HG02759 (cell line): Measurements from ENCODE around the gene TOE1.
A peak's percentile ranks its signal among the peaks of the same experiment; 100 is the strongest.

Source experiments
- ATAC-seq: cut with Tn5 transposase; IDR thresholded peaks from one replicate; pipeline ENCODE4 v1.9.1; 2021; ENCODE audit warnings: mild to moderate bottlenecking, moderate library complexity; ENCODE audit not compliant: unreplicated experiment

The TOE1 gene

GRCh38 chr1:45326627-45327623 lies 13.0 kb upstream of the TOE1 start, which contains the start of gene HPDL:
TSS of gene HPDL (plus strand) at chr1:45326895. CDS start at chr1:45327149, 254 bp downstream.
- ATAC-seq = peak; percentile 71

- no peak for ATAC-seq
Measured at GRCh38 chr1:45327644-45328515, 12.1 kb upstream of the TOE1 start.

GRCh38 chr1:45328680-45329079 lies 11.3 kb upstream of the TOE1 start:
- no peak for ATAC-seq

DNA sequence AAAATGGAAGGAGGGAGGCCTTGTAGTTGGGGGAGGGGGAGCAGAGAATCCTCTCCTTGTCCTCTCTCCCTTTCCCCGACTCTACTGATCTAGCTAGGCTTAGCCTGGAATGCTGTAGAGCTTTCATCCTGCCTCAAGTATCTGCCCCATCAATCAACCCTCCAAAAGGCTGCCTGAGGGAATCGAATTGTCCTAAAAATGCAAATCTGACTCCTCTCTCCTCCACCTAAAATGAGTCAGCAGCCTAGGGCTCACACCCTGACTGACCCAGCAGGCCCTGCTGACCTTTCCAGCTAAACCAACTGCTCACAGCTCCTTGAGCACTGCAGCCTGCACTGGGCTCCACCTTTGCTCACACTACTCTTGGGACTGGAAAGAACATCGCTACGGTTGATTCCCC lies 10.5 kb upstream of the TOE1 start:
- no peak for ATAC-seq

DNA sequence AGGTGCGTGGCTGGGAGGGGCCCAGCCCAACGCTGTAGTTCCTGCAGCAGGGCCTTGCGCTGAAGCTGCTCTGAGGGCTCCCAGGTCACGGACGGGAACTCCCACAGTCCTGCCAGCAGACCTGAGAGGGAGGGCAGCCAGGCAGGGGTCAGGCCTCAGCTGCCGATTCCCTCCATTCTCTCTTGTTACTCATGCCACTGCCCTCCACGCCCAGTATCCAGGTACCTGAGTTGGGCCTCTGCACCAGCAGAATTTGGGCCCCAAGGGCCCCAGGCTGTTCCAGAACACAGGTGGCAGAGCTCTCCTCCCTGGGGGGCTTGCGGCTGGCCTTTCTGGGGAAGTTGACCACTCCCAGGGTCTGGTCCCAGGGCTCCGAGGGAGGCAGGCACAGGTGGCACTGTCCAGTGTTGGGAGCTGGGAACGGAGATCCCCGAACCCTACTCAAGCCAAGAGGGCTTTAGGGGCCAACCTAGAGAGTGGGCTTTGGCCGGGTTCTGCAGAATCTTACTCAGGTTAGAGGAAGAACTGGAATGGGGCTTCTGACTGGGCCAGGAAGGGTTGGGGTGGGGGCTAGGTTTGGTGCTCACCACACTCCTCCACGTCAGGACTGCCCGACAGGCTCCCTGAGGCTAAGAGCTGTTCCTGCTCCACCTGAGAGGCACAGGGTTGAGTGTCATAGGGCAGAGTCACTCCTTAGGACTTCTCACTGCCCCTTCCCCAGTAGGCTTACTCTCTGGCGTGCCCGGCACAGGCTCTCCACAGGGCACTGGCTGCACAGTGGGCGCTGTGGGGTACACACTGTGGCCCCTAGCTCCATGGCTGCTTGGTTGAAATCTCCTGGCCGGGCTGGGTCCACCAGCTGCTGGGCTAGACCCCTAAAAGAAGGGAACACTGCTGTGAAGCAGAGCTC lies 8.3 kb upstream of the TOE1 start:
- no peak for ATAC-seq

GRCh38 chr1:45332346-45332720 lies 7.6 kb upstream of the TOE1 start:
- no peak for ATAC-seq

GRCh38 chr1:45334308-45335245 lies 5.4 kb upstream of the TOE1 start:
- no peak for ATAC-seq

DNA sequence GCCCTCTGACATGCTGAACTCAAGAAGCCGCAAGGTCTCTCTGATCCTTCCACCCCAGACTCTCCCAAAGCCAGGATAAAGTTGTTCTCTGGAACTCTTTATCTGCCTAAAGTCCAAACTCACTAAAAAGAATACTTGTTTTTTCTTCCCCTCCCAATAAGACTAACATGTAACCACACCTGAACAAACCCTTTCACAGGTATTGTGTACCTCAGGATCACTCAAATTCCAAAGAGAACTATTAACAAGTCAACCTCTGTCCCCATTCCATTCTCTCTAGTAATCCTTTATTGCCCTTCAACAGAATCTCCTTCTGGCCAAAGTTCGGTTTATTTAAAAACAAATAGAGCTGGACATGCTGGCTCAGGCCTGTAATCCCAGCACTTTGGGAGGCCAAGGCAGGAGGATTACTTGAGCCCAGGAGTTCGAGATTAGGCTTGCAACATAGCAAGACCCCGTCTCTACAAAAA lies 4.1 kb upstream of the TOE1 start:
- ATAC-seq = no peak

DNA sequence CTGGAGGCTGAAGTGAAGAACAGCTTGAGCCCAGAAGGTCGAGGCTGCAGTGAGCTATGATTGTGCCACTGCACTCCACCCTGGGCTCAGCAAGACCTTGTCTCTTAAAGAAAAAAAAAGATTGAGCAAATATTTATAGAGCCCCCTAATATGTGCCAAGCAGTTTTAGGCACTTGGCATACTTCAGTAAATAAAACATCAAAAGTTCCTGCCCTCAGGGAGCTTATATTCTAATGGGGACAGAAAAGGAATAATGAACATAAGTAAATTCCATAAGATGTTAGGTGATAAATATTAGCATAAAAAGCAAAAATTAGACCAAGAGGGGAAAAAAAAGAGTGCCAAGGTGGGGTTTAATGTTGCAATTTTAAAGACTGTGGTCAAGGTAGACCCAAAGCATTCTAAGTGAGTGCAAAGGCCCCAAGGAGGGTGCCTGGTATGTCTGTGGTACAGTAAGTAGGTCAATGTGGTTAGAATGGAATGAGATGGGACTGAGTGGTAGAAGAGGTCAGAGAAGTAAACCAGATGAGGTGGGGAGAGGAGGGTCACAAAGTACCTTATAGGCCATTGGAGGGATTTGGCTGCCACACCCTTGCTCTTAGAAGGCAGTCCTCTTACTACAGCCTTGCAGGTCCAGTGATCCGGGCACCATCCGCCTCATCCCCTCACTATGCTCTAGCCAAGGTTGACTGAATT lies 2.2 kb upstream of the TOE1 start:
- no peak for ATAC-seq

GRCh38 chr1:45340816-45341466 lies 971 bp downstream of the TOE1 start:
- no peak for ATAC-seq

DNA sequence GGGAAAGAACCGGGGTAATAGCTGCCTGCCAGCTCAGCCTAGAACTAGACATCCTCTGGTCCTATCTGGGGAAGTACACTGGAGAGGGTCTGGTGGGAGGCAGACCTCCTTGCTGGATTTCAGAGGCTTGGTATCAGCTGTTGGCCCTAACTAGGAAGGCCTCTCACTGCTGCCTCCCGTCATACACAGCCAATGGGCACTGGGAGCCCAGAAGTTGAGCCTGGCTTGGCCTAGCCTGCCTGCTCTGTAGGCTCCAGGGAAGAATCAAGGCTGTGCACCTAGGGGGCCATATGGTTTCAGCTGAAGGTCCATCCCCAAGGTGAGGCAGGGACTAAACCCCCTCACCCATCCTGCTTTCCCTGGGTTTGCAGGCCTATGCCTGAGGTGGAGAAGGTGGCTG lies 4.5 kb downstream of the TOE1 start:
- ATAC-seq = no peak

DNA sequence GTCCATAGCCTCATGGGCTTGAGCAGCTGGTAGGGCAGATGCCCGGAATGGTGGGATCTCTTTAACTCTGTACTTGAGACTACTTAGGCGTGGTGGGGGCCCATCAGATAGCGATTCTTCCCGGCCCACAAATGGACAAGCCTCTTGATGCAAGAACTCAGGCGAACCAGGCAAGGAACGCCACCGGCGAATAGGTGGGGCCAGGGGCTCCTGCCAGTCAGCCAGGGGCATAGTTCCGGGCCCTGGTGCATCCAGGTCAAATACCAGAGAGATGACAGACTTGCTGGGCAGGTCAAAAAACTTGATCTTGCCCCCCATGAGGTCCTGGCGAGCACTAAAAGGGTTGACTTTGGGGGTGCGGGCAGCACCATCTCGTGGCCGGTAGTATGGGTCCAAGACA lies 5.0 kb downstream of the TOE1 start:
- ATAC-seq = no peak

DNA sequence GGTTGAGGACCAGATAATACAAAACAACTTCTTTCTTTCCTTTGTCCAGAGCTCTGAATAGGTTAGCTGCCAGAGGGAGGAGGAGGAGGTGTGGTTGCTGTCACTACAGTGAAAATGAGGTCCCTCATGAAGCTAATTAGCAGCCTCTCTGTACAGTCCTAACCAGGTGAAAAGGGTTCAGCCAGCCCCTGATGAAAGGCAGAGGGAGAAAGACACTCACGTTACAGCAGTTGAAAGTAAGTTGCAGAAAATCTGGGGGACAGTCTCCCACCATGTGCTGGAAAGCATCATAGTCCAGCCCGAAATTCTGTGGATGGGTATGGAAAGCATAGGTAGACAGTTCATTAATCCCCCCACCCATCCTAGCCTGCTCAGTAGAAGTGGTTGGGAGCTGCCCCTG lies 6.5 kb downstream of the TOE1 start:
- ATAC-seq = no peak

DNA sequence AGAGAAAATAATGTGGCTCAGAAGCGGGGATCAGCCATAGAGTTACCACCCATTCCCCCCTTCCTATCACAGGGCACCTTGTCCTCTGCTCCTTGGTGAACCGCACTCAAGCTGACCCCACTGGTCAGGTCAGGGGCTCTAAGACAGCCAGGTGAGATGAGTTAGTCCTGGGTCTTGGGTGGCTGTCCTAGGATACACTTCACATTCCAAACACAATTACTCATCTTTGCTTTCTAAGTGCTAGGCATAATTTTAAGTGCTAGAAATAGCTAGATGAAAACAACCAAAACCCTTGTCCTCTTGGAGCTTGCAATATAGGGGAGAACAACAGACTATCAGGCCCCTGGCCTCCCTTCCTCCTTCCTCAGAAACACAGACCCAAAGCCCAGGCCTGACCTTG lies 8.1 kb downstream of the TOE1 start:
- ATAC-seq = no peak

- no peak for ATAC-seq
Measured at GRCh38 chr1:45348609-45348965, 8.6 kb downstream of the TOE1 start.

DNA sequence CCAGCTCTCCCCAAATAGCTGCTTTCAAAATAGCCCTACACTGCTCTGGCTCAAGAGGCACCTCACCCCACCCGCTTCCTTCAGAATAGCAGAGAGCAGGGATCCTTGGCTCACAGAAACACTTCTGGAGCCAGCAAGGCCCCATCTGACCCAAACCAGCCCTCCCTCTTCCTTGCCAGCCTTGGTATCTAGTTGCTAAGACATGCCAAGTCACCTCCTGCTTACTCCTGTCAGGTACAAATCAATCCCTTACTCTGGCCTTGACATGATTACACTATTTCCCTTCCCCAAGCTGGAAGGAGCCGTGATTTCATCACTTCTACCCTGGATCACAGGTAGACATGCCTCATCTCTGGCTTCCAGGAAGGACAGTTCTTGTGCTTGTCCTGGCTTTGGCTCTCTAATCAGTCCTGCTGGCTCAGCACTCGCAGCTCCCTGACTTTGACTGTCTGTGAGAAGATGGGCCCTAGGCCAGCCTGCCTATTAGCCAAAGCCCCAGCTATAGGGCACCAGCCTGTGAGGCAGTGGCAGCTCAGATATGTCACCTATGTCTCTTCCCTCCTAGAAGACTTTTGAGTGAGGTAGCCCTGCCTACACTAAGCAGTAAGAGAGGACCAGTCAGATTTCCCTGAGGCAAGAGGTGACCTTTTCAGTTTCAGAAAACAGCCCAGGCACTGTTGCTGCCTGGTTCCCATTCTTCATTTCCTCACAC lies 9.2 kb downstream of the TOE1 start:
- ATAC-seq = no peak

DNA sequence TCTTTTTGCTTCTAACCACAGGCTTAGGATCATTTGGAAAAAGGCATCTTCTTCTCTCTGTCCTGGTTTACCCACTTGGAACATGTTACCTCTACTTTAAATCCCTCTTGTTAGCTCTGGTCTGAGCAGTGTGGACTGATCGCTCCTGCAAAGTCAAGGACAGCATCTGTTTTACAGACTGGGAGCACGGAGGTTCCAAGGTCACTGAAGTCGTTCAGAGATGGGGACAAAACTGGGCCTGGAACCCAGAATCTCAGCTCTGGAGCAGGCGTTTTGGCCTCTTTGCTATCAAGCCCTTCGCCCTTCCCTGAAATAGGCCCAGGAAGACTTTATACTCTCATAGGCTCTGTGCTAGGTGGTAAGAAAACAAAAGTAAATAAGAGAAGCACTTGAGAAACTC lies 11.5 kb downstream of the TOE1 start:
- ATAC-seq = no peak

DNA sequence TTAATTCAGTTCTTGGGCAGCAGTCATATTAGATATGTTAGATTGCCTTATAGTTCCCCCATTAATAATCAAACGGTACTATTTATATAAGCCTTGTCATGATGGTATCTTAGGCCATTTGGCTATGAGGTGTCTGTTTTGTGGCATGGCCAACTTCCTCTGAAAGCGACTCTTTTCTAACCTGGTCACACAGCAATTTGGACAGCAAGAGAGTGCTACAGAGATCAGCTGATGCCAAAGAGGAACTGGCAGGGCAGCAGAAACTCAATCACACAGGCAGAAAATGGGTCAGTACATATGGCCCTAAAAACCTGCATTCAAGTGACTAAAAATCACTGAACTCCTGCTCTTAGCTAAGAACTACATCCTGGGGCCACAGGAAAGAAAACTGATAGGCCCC lies 13.7 kb downstream of the TOE1 start:
- no peak for ATAC-seq
